ENCODE data around the gene PDE1A. TPM values are rescaled to one million over a fixed set of nuclear protein-coding genes. Genes with fewer than 3 reads are reported as not detected.

Gene PDE1A
- total and polyA plus RNA-seq, 2 of the 13 experiments (the other 11 are each of a cell fraction or from before 2014, with no cell fraction given), result not detected

Small RNA genes lying within 50 kb of the gene (small RNA-seq; reads per million reads assigned to genes)
- 0 reads per million in 3 experiments for gene RN7SL267P (ENCODE audit: insufficient read depth in 2 of 3, insufficient read length in 3 of 3, low read depth in 2 of 3, low replicate concordance in 1 of 3)

All from HepG2 (cell line).